BJ (cell line): Measurements from ENCODE around the gene SS18L1. TPM values are rescaled to one million over a fixed set of nuclear protein-coding genes. Genes with fewer than 3 reads are reported as not detected.

Source experiments
- CTCF ChIA-PET: fragments of 350-600 bp; formaldehyde crosslinking; extraction: SDS; loops from one replicate; lab custom pipeline; 2021; ENCODE audit warnings: antibody characterized with exemption, inconsistent platforms; lab: Yijun Ruan, JAX
- POLR2A ChIA-PET: fragments of 300-600 bp; sonication (Branson Sonifier 250); formaldehyde crosslinking; extraction: SDS; loops from one replicate; lab custom pipeline; 2021; ENCODE audit warnings: antibody characterized with exemption; lab: Charles Lee
- DNase-seq: peaks from one replicate; pipeline ENCODE4 v3.0.0-alpha.2; 2011; ENCODE audit warnings: low read depth
- H3K27me3 ChIP-seq: 2 replicates; pipeline ENCODE4 v1.6.0; 2011; ENCODE audit warnings: low read length; ENCODE audit not compliant: control insufficient read depth, insufficient read depth
- H3K36me3 ChIP-seq: 2 replicates; pipeline ENCODE4 v1.5.1; 2011; ENCODE audit warnings: low read length; ENCODE audit not compliant: control insufficient read depth, insufficient read depth
- H3K4me3 ChIP-seq: 2 replicates; pipeline ENCODE4 v1.5.1; 2011; ENCODE audit warnings: low read depth, mild to moderate bottlenecking, control low read depth, low read length
- CTCF ChIP-seq: IDR thresholded peaks from 2 replicates; pipeline ENCODE4 v1.5.1; 2011; ENCODE audit warnings: low read depth, mild to moderate bottlenecking, control low read depth, inconsistent platforms, low read length, moderate library complexity; ENCODE audit not compliant: insufficient read depth
- polyA plus RNA-seq: library from polyadenylated mRNA; depleted of rRNA; stranded (reverse); fragments of >200 nt; gene quantifications from 2 replicates; pipeline ENCODE4 v1.2.3, GENCODE V29; 2011

Gene SS18L1
- polyA plus RNA-seq, 1 experiment = 6.7 TPM

GRCh38 chr20:62196286-62196685 is 52.7 kb downstream of the SS18L1 start:
- peaks cover 24% of the 10 kb centered on the region for H3K36me3 ChIP-seq
- no peak for TF ChIP-seq CTCF
- H3K27me3 ChIP-seq = no peaks in the 10 kb centered on the region
- no peak overlapping the region for H3K4me3 ChIP-seq
- POLR2A ChIA-PET = no interaction called here
- no peak for DNase-seq
- CTCF ChIA-PET = no interaction called here

DNA sequence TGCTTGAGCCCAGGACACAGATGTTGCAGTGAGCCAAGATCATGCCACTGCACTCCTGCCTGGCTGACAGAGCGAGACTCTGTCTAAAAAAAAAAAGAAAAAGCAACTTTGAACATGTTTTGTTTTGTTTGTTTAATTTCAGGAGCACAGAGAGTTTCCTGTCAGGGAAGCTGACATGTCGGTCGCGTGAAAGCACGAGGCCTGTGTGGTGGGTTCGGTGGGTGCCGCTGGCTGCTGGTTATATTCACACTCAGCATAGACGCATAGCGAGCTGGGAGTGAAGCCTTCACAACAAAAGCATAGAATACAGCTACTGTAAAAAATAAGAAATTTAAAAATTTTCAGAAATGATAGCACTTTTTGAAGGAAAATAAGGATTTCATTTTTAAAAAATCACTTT is 53.7 kb downstream of the SS18L1 start:
- H3K36me3 ChIP-seq = peaks cover 29% of the 10 kb centered on the region

DNA sequence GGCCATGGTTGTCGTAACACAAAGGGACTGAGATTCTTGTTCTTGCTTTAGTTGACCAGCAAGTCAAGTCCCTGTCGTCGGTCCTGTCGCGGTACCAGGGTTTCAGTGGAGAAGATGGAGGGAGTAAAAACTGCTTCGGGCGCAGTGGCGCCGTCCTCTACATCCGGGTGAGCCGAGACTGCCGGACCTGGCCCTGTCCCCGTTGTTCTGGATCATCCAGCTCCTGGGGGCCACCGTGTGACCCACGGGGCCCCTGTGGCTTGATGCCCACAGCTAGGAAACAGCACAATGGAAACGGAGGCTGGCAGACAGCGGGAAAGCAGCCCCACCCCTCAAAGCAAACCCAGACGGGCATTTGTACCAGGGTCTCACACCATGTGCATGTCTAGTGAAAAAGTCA is 54.2 kb downstream of the SS18L1 start:
- no peak overlapping the region for H3K4me3 ChIP-seq
- no peak for TF ChIP-seq CTCF
- no peak for DNase-seq
- H3K27me3 ChIP-seq = no peaks in the 10 kb centered on the region
- peaks cover 29% of the 10 kb centered on the region for H3K36me3 ChIP-seq
- ChIA-PET CTCF (interaction anchor here (2.2 kb wide), 1 partner anchor 10 kb away, joined by 6 read pairs; no protein-coding TSS in a partner anchor), POLR2A (no interaction called here)

More for the DNA sequence above, 53.7 kb downstream of the SS18L1 start:
- DNase-seq = no peak
- Histone ChIP-seq H3K4me3 (no peak overlapping the region), H3K27me3 (no peaks in the 10 kb centered on the region)
- TF ChIP-seq CTCF = no peak
- CTCF ChIA-PET = interaction anchor here (2.2 kb wide), 1 partner anchor 9 kb away, joined by 6 read pairs; no protein-coding TSS in a partner anchor
- POLR2A ChIA-PET = no interaction called here

GRCh38 chr20:62198496-62198895 is 54.9 kb downstream of the SS18L1 start:
- DNase-seq = no peak
- TF ChIP-seq CTCF = no peak
- no peak overlapping the region for H3K4me3 ChIP-seq
- H3K36me3 ChIP-seq = peaks cover 28% of the 10 kb centered on the region
- ChIA-PET CTCF (interaction anchor here (2.2 kb wide), 1 partner anchor 11 kb away, joined by 6 read pairs; no protein-coding TSS in a partner anchor), POLR2A (no interaction called here)
- H3K27me3 ChIP-seq = no peaks in the 10 kb centered on the region

DNA sequence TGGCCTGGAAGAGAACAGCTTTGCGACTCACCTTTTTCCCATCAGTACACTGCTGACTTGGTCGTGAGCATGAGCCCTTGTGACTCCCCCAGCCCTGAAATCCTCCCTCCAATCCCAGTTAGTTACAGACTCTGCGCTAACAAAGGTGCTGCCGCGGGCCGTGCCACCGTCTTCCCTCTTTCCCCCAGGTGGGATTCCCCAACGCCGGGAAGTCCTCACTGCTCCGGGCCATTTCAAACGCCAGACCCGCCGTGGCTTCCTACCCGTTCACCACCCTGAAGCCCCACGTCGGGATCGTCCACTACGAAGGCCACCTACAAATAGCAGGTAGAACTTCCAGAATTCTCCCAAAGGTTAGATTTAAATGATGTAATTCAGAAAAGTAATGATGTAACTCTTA is 55.4 kb downstream of the SS18L1 start:
- Histone ChIP-seq H3K27me3 (no peaks in the 10 kb centered on the region), H3K36me3 (peaks cover 26% of the 10 kb centered on the region), H3K4me3 (no peak overlapping the region)
- CTCF ChIA-PET = interaction anchor here (2.2 kb wide), 1 partner anchor 11 kb away, joined by 6 read pairs; no protein-coding TSS in a partner anchor
- no peak for TF ChIP-seq CTCF
- POLR2A ChIA-PET = interaction anchor here (0.6 kb wide), 1 partner anchor 91 kb away, joined by 3 read pairs; no protein-coding TSS in a partner anchor
- DNase-seq = no peak
